ENCODE measurements around the gene KY. TPM values are rescaled to one million over a fixed set of nuclear protein-coding genes. Genes with fewer than 3 reads are reported as not detected.

KY gene
- total RNA-seq, 1 donor from 2014 or later = 0.65 TPM

- DNase-seq (ENCODE audit: low read depth) = no peak
Measured at GRCh38 chr3:134619884-134620445, 30.9 kb downstream of the KY start.

- no peak for DNase-seq (ENCODE audit: low read depth)
Measured at GRCh38 chr3:134619301-134619615, 31.6 kb downstream of the KY start.

- no peak for DNase-seq (ENCODE audit: low read depth)
Measured at GRCh38 chr3:134618478-134619300, 32.1 kb downstream of the KY start.

GRCh38 chr3:134617608-134618477, 33.0 kb downstream of the KY start:
- DNase-seq (ENCODE audit: low read depth) = no peak

GRCh38 chr3:134615743-134616142, 35.1 kb downstream of the KY start:
- no peak for DNase-seq (ENCODE audit: low read depth)

DNA sequence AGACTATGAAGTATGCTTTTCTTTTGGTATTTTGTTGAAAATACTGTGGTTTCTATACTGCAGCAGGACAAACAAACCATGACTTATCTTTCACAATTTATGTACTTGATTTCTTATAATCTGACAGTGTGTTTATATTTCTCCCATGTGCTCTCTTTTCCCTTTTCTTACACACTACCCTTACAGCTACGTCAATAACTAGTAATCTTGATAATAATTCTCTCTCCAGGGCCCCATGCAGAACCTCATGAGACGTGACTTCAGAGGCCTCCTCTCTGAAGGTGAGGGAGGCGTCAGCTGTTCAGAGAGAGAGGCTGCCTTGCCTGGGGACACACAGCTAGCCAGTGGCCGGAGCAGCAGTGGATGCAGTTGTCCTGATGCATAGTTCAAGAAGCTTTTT, 35.9 kb downstream of the KY start:
- DNase-seq (ENCODE audit: low read depth) = no peak

- no peak for DNase-seq (ENCODE audit: low read depth)
Measured at GRCh38 chr3:134613006-134613520, 37.8 kb downstream of the KY start.

DNA sequence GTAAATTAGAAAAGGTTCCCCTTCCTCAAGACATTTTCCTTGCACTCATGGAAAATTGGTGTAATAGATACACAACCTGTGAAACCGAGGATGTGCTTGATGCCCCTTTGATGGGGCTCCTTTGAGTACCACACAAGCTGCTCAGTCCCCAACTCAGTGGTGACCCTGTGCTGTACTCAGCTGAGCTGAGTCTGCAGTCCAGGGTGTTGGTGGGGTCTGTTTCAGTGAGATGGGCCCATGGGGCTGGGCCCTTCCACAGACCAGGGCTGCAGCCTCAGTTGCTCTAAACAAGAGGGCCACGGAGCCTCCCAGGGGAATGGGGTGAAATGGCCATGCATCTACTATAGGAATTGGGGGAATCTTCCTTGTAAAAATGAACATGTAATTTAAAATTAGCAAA, 39.3 kb downstream of the KY start:
- DNase-seq (ENCODE audit: low read depth) = no peak

DNA sequence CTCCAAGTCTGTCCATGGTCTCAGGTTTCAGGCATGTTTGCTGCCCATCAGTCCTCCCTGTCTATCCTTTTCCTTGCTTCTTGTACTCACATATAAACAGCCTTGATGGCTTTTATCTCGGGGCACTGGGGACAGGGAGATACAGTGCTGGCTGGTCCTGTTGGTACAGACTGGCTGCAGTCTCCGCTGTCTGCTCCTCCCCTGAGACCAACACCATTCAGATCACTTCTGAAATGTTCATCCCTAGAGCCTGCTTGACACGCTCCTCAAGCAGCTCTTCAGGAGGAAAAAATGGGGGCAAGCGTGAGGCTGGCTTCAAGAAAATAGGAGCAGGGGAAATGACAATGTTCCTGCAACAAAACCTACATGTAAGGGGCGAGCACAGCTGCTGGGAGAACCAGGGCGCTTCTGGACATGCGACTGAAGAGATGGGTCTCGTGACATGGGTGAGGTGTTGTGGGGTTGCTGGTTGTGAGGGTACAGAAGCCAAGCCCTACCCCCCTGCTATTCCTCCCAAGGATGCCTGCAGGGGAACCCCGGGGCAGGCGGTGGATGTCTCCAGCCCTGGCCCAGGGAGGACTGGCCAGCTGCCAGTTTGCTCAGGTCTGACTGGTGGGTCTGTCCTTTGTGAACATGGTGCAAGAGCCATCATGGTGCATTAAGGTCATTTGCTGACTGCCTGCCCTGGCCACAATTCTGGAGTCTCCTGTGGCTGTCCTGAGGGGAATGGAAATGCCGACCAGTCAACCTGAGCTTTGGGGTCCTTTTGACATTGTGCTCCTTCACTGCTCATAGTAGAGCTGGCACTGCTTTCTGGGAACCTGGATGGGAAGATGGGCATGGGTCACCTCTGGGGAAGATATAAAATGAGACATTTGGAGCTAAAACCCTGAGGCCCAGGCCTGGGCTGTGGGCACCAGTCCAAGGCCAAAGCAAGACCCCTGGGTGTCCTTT, 40.1 kb downstream of the KY start:
- DNase-seq (ENCODE audit: low read depth) = no peak

DNA sequence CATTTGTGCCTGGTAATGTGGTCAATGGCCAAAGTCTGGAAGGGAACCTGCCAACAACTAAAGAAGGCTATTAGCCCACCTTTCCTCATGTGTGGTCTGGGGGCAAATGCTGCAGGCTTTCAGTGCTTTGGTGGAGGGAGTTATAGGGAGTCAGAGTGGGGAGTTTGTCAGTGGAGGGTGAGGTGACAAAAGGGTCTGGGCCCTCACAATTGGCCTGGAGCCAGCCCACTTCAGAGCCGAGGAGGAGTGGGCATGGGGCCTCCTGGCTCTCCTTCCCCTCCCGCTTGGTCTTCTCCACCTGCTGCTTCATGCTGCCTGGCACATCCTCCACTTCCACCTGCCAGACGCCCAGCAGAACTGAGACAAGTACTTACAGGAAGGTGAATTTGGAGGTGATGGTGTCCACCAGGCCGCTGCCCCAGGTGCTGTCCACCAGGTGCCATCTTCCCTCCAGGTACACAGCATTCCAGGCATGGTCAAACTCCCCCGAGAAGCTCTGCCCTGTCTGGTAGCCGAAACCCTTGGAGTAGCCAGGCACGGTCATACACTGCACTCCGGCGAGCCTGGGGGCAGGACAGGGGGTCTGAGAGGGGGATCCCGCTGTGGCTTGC, 40.9 kb downstream of the KY start:
- DNase-seq (ENCODE audit: low read depth) = no peak

DNA sequence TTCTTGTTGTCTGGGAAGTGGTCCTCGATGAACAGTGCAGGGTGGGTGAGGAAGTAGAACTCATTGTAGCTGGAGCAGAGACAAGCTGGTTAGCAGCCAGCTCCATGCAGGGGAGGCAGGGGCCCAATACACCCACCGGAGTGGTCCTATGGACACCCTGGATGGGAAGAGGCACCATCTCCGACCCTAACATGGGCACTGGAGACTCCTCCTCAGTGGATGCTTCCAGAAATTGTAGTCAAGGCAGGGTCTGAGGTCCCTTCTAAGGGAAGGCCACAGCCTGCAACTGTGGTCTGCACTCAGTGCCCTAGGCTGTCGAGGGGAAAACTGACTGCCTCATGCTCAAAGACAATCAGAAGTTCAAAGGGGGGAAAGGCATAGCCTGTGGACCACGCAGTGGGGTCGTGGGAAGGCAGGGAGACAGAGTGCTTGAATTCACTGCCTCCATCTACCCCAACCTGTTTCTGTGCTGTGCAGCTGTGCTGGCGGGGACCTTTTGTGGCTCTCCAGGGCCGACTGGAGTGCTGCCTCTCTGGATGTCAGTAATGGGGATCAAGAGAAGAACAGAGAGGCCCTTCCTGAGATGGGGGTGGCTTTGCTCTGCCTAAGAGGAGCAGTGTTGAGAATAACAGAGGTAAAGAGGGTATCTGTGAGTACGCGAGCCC, 41.9 kb downstream of the KY start:
- DNase-seq (ENCODE audit: low read depth) = no peak

DNA sequence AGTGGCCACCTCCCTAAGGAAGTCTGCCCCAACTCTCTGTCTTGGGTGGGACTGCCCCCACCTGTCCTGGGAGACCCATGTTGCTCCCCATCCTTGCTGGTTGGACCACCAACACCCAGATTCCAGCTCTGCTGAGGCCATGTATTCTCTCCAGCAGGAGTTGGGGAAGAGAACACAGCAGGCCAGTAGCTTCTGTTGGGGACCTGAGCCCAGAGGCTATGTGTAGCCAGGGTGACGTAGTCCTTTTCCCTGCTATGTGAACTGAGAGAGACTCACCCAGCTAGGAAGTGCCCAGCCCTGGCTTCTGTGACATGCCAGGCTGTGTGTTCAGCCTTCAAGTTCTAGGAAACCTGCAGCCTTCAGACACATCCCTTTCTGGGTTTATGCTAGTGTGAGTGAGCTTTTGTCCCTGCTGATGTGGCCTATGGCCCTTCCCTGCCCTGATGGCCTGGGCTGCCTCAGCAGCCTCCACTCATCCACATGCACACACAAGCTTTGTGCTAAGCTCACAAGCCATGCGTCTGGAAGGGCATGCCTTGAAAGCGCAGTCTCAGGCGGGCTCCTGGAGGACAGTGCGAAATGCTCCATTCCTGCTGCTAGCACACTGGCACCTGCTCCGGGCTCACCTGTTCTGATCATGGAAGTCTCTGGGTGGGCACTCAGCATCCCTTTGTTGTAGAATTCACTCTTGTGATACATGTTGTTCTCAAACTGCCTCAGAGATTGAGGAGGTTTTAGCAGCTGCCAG, 42.6 kb downstream of the KY start:
- DNase-seq (ENCODE audit: low read depth) = no peak

DNA sequence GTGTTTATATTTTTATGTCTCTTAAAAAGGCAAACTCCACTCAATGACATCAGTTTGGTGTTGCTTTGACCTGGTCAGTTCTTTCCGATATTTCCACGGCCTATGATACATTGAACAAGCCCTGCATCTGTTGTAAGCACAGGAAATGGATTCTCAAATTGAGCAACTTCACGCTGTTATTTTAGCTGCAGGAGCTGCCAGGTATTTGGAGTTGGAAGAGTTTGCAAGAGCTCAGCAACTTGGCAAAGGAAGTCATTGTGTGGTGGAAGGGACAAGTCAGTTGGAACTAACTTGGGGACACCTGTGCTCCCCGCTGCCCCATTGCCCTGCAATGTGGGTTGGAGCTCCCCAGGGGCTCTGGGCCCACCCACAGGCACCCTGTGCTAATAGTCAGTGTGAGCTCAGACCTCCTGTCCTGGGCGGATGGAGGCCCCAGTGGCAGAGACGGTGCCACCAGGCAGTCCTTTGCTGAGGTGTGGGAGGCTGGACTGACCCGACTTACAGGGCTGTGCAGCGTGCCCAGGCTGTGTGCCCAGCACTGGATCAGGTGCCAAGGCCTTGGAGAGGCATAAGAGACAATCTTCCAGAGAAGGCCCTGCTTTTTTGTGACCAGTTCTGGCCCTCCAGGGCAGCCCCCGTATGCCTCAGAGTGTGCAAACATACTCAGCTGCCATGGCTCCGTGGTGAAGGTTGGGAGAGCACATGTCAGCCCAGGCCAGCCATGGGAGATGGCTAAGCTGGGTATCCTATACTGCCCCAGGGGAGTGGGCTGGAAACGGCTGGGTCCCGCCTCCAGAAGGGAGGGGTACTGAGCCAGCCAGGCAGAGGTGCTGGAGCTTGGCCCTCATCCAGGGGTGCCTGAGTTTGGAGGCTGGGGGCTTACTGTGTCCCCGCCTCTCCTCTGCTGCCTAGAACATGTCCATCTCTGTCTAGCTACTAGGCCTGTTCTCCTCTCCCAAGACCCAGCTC, 43.5 kb downstream of the KY start:
- no peak for DNase-seq (ENCODE audit: low read depth)

- no peak for DNase-seq (ENCODE audit: low read depth)
Measured at GRCh38 chr3:134606033-134607025, 44.5 kb downstream of the KY start.

GRCh38 chr3:134605556-134605955, 45.3 kb downstream of the KY start:
- DNase-seq (ENCODE audit: low read depth) = no peak

- no peak for DNase-seq (ENCODE audit: low read depth)
Measured at GRCh38 chr3:134603956-134604355, 46.9 kb downstream of the KY start.

GRCh38 chr3:134603480-134603879, 47.3 kb downstream of the KY start:
- DNase-seq (ENCODE audit: low read depth) = no peak
